ENCODE data around the gene ANO10.

Gene ANO10

DNA sequence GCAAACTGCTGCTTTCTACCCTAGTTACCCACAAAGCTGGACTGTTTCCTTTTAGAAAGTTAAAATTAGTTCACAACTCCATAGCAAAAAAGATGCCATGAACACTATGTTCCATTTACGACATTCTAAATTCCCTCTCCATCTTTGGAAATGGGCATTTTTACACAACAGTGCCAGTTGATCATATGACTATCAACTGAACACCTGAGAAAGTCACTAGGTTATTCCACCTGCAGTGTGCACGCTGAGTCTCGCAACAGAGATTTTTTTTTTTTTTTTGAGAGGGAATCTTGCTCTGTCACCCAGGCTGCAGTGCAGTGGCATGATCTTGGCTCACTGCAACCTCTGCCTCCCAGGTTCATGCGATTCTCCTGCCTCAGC lies 215.2 kb downstream of the ANO10 start:
- no peak for DNase-seq

DNA sequence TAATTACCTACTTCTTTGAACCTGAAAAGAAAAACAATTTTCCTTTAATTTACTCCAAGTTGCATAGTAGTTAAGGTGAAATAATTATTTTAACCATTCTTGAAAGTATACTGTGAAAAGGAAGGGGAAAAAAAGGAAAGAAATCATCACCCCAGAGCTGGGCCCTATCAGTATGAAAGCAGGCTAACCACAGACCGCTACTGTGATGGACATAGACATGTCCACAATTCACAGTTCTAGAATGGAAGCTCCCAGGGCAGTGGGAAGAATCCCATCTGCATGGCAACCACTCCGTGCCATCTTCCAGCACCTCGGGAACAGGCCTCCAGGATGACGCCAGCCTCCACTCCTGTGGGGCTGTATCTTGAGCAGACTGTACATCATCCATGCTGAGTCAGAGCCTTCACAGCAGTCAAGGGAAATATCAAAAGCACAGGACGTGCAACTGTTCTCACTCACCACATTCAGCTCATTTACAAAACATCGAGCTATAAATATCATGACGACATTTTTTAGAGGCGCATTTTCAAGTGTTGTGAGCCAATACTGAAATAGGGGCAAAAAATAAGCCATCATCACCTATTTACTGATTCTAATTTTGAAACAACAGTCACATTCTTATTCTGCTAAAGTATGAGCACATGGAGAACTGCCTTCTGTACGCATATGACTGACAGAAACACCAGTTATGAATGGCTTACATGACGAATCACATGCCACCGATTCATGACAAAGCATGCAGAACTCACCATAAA lies 215.7 kb downstream of the ANO10 start:
- DNase-seq, result no peak

DNA sequence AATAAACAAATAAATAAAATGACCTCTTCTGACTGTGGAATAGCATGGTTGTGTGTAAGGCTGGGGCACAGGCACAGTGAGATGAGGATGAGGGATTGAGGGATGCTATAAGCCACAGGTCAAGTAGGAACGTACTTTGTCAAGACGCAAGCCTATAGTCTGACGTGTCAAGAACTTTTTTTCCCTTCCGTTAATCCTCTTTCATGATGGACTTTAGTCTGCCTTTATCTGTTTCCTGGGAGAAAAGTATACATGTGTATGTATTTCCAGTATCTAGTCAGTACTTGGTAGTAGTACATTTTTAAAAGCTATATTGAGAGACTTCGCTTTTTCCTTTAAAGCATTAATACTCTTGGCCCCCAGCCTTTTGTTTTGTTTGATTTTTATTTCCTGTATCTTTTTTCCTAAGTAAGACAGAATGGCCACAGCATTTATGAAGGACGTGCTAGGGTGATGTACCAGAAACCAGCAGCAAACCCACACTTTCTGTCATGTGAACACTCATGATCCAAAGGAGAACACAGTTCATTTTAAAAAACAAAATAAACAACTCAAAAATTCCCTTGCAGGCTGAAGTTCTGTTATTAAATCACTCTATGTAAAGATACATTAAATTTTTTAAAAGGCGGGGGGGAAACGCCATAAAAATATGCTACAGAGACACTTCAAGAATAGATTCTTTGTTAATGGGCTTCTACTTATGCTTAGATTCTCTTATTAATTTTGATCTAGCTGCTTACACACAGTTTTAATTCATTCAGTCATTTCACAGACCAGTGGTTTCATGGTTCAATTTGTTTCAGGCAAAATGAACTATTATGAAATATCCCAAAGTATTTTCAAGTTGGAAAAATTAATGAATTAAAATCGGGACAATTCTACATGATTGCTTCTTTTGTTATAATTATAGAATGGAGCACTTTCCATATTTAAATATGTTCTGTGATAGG lies 220.8 kb downstream of the ANO10 start:
- no peak for DNase-seq

DNA sequence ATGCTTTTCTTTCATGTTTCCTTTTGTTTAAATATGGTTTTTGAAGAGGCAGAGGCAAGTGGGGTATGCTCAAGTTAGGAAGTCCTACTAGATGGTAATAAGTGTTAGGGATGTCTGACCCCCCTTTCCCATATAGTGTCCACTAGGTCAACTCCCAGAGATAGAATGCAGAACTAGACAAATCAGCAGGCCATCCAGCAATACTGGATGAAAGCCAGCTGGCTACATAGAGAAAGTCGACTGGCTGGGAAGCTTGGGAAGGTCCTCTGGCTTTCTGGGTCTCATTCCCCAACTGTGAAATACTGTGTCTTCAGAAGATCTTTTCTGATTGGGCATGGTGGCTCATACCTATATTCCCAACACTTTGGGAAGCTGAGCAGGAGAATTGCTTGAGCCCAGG lies 221.6 kb downstream of the ANO10 start:
- no peak for DNase-seq

DNA sequence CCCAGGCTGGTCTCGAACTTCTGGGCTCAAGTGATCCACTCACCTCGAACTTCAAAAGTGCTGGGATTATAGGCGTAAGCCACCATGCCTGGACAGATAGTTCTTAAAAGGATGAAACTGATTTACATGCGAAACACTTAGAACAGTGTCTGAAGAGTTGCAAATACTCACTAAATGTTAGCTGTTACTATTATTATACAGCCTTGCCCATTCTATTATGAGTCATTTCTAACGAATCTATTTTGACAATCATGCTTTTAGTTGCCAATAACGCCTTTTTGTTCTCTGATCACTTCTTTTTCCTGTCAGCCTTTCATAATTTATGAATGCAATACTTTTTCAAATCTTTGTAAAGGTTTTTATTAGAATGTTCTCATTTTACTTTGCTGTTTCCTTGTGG lies 222.8 kb downstream of the ANO10 start:
- no peak for DNase-seq

DNA sequence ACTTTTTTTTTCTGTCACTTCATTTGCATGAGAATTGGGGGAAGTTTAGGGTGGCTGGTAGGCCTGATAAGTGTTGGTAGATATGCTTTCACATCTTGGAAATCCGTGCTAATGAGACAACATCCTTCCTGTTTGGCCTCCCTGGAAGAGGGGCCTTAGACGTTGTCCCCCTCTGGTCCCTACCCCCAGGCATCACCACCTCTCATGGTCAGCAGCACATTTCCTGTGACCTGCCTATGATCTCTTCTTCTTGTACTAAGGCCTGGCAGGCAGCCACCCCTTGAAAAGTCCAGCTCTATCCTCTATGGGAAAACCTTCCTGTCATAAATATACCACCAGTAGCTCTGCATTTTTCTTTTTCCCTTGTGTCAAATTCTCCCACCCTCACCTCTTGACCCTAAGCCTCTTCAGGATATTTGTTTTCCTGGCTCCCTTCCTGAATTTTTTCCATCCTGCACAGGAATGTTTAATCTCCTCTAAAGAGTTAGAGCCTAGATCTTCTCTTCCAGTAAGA lies 227.7 kb downstream of the ANO10 start:
- no peak for DNase-seq

DNA sequence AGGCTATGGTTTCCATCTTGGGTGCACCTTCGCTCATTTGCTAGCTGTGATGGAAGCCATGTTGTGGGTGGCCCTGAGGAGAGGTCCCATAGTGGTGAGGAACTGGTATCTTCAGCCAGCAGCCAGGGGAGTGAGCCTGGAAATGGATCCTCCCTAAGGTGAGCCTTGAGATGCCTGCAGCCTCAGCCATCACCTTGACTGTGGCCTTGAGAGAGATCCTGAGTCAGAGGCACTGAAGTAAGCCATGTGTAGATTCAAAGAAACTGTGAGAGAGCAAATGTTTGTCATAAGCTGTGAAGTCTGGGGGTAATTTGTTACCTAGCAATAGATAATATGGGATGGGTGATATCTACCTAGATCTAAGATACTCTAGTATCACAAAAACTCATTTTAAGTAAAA lies 230.2 kb downstream of the ANO10 start:
- DNase-seq, result no peak

DNA sequence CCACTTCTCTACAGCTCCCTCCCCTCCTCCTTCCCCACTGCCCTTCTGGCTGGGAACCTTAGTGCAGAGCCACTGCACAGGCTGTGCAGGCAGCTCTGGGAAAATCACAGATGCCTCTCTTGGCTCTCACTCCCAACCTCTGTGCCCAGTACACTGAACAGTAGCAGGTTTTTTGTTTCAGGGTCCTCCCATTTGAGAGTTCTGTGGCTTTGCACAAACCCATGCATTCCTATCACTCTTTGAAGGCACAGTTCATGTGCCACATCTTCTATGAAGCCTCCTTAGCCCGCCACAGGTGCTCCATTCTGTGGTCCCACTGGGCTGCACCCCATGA lies 231.6 kb downstream of the ANO10 start:
- no peak for DNase-seq

DNA sequence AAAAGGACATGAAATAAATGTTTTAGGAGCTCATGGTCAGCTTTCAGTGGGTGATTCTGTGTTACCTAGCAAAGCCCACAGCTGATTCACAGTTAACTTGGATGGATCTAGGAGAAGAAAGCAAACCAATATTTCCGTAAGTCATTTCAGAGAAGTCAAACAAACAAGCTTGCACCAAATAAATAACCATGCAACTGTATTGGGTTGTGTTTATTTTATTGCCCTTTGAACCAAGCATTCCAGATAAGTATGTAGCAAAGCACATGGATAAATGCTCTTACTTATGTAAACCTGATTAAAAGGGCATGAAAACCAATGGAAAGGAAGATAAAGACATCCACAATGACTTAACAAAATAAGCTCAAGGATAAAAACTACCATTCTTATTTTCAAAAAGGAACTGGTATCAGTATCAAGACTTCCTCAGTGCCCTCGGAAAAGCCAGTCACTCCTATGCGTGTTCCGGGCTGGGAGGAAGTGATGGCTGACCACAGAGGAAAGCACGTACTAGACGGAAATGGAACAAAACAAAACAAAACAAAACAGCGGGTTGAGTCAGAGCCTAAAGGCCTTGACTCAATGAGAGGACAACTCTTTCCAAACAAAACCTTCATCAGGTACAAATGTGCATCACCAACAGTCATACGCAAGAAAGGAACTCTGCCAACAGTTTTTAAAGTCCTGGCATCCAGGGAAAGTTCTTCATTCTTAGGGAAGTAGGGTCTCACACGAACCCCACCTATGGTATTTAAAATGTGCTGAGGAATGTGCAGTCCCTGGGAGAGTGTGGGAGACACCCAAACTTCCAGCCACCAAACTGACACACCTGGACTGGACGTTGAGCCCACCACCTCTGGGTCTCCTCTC lies 232.2 kb downstream of the ANO10 start:
- peak; percentile 66 for DNase-seq

DNA sequence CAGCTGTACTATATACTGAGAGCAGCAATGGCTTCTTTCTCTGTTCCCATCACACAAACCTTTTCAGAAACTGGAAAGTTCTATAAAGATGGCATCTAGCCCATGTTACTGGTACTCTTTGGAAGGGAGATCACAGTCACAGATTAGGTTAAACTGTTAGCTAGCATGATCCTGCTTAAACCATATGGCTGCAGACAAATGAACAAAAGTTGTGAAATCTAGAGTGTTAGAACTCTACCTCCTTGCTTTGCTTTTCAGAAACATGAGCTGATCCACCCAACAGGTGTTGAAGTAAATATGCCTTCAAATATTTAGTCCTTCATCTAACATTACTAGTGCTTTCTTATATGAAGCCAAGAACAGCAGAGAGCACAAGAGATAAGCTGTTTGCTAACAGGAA lies 232.9 kb downstream of the ANO10 start:
- no peak for DNase-seq

DNA sequence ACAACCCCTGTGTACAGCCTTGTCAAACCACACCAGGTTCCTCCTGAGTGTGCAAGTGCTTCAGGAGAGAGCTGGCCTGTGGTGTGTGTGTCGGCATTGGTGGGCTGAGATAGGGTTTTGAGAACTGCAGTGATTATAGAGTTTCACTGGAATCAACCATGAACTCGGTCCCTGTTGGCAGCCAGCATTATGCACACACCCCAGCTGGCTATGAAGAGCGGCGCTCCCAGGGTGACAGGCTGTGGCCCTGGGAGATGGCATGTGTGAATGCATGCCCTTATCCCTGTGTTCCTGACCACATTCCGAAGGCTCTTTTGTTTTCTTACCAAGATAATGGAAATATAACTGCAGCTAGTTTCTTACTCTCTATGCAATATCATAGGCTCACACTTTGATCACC lies 233.6 kb downstream of the ANO10 start:
- no peak for DNase-seq

DNA sequence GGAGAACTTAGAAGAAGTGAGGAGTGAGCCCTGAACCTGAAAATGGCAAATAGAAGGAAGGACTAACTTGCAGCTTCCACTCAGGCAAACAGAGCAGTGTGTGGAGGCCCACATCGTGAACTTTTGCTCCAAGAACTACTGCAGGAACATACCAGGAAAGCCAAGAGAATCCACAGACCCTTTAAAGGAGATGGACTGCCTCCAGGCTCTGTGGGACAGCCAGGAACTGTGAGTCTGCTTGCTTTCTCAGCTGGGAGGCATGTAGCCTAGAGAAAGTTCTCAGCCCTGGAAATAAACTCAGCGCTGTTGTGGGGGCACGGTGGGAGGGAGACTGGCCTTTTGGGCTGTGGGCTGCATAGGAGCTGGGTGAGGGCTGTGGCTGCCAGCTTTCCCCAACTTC lies 242.5 kb downstream of the ANO10 start:
- no peak for DNase-seq

DNA sequence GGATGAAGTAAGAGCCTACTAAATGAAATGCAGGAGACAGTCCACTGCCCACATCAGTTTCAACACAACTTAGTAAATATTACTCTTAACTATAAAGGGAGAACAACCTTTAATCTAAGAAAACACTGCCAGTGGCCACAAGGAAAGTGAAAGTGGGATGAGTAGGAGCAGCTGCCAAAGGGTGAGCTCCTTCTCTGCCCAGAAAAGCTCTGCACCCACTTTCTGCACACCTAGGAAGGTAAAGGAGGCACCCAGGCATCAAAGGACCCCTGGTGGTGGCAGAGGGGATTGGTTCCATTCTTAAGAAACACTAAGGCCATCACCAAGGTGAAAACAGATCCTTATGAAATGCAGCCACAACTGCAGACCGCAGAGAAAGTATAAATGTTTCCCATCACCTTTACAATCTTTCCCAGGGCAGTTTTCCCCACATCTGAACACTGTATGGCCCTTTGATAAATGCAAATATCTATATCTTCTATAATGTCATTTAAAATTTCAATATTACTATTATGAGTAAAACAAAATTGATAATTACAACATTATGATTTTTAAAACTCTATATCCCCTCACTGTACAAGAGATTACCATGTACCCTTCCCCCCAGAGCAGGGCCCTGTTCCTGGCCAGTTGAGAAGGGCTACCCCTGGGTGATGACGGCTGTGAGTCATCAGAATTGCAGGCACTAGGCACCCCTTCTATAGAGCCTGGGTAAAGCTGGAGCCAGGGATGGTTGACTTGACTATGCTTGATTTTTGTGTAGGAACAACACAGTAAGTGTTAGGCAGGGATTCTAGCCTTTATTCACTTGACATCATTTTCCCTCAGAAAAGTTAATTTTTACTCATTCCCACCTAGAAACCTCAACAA lies 243.5 kb downstream of the ANO10 start:
- DNase-seq, result peak; percentile 73

DNA sequence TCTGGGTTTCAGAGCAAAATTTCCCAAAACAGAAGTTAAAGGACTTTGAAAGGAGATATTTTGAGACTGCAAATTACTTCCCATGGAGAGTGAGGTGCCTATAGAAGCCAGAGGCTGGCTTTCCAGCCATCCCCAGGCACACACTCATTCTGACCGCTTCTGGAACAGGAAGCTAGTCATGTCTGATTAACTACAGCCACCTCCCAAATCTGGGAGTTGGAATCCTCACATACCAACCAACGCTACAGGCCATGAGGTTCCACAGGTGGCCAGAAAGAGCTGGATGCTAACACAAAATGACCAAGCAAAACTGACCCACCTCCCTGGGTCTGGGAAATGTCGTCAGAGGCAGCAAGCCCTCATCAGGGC lies 248.3 kb downstream of the ANO10 start:
- no peak for DNase-seq

DNA sequence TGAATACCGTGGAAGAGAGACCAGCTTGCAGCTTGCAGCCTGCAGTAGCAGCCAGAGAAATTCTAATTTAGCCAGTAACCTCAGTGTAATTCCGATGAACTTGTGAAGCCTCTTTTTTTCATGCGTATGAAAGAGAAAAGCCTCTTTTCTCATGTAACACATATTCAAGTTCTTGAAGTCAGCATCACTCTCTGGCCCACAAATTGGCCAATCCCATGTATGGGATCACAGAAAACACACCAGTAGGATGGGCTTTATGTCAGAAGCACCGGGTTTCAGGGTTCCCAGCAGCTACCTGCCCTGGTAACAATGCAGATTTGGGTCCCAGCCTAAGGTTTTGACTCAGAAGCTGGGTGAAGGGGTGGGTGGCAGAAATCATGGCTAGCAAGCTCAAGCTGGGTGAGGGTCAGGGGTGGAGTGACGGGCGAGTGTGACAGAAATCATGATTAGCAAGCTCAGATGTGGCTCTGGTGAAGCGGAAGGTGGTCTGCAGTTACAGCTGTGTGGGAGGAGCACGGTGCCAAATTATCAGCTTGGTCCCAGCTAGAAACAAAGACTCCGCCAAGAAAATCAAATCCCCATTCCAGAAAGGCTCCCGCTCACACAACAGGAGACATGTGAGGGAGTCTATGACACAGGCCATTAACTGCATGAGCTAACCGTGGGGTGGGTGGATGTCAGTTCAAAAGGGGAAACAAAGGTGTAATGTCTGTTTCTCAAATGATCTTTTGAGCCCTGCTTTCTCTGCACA lies 248.8 kb downstream of the ANO10 start:
- DNase-seq, result no peak

DNA sequence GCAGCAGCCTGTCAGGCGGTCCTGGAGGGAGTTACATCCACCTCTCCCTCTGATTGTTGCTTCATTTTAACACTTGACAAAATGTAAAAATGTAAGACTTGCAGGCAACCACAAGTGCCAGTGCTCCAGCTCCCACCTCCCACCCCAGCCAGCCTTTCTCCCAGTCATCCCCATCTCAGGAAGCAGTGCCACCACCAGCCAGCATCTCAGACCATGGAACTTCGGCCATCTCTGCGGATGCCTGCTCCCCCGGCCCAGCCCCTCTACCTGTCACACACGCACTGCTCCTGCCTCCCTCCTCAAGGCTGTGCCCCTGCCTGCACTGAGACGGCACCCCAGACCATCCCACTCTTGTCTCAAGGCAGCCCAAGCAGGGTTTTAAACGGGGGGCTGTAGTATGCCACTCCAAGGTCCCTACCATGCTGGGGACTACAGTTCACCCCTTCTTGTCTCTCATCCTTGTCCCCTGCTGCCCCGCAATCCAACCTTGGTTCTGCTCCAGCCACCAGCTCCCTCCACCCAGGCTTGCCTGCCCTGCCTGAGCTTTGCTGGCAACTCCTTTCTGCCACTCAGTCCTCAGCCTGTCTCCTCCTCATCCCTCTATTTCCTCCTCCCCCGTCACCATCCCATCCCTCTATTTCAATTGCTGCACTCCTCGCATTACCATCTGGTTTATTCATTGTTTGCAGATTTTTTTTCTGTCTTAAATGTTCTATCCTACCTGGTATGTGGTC lies 249.6 kb downstream of the ANO10 start:
- DNase-seq, result no peak

DNA sequence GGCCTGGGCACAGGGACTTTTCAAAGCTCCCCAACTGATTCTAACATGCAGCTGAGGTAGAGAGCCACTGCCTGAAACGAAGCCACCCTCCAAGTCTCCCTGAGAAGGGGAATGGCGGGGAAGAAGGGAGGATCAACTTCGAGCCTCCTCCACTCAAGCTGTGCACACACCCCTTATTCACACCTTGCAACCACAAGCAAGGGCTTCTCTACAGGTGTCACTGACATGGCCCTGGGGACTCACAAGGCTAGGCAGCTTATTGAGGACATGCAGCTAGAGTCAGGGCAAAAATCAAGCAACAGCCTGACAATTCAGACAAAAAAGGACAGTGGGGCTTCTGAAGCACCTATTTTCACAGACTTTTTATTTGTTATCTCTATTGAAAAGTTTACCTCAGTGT lies 250.3 kb downstream of the ANO10 start:
- DNase-seq, result no peak

DNA sequence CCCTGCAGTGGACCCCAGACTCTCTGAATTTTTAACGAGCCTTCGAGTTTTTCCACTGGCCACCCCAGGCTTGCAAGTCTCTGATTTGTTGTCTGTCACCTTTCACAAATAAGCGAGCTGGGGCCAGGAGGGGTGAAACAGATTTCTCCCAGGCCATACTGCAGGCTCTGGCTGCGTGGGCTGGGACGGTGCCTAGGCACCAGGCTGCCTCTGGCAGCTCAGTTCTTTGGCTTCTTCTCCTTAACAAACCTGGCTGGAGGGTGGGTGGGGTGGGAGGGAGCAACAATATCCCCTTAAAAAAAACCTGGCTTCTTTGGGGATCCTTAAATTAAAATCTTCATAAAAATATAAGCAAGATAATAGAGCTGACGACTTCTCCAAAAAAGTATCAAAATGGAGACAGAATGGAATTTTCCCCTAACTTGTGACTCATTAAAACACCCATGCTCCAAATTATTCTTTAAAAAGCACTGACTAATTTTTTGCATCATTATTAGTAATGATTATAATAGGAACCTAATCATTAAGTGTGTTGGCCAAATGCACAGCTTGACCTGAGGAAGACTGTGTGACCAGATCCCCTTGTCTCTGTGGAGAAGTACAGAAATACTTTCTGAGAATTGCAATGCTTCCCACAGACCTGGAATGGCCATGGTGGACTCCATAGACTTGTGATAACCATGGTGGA lies 251.4 kb downstream of the ANO10 start:
- no peak for DNase-seq

DNA sequence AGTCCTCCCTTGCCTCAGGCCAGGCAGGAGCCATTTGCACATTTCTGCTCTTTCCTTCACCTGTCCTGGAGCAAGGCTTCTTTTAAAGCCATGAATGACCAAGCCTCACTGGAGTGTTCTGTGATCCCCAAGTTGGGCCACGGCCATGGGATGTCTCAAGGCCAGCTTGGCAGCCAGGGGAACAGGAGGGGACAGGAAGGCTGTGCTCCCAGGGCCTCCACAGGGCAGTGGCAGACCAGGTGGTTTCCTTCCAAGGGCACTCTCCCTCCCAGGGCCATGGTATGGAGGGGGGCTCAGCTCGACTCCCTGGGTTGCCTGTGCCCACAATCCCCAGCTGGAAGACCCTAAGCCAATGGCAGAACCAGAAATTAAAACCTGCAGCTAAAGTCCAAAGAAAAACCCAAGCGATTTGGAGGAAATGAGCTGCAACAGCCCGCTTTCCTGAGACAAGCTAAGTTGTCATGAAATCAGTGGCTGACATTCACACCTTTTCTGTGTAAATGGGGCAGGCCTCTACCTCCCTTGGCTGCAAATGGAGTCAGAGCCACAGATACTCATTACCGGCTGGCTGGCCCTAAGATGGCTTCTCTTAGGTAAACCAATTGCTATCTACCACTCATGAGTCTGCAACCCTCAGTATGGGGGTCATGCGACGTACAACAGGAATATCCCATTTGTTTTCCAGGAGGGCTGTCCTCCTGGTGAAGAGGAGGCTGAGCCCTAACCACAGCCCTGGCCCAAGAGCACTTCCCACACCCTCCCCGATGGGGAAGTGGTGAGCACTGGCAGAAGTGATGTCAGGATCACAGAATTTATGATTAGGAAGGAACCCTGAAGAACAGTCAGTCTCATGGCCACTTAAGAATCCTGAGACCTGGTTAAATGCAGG lies 252.2 kb downstream of the ANO10 start:
- DNase-seq, result no peak
